Activated CD4-positive, alpha-beta memory T cell treated with anti-CD3 and anti-CD28 coated beads for 36 hours (primary cell): ENCODE measurements around the gene CPA5. TPM values are rescaled to one million over a fixed set of nuclear protein-coding genes. Genes with fewer than 3 reads are reported as not detected.
"Not testable (repeated sequence)": the region's sequence is repeated elsewhere in the genome, so short reads cannot be mapped to it uniquely, and the experiment has no call there.

ENCODE experiments used
- CTCF ChIA-PET: fragments of 350-600 bp; sonication (Branson Sonifier 250); formaldehyde crosslinking; loops from one replicate; lab custom pipeline; 2021; ENCODE audit warnings: antibody characterized with exemption, inconsistent platforms; lab: Charles Lee
- POLR2A ChIA-PET: fragments of 350-600 bp; sonication (Branson Sonifier 250); formaldehyde crosslinking; loops from one replicate; lab custom pipeline; 2021; ENCODE audit warnings: antibody characterized with exemption; lab: Charles Lee
- DNase-seq: peaks from one replicate; pipeline ENCODE4 v3.0.0-alpha.2; 2020
- H3K27ac Mint-ChIP-seq: one replicate; pipeline ENCODE4 v1.8.0; 2021; ENCODE audit warnings: mixed read lengths
- H3K27me3 Mint-ChIP-seq: one replicate; pipeline ENCODE4 v1.8.0; 2021; ENCODE audit warnings: mixed read lengths
- H3K36me3 Mint-ChIP-seq: one replicate; pipeline ENCODE4 v1.8.0; 2021; ENCODE audit warnings: mixed read lengths
- H3K4me1 Mint-ChIP-seq: one replicate; pipeline ENCODE4 v1.8.0; 2021; ENCODE audit warnings: low read depth, mixed read lengths
- H3K4me3 Mint-ChIP-seq: one replicate; pipeline ENCODE4 v1.8.0; 2021; ENCODE audit warnings: mild to moderate bottlenecking, mixed read lengths
- H3K9me3 Mint-ChIP-seq: one replicate; pipeline ENCODE4 v1.8.0; 2021; ENCODE audit warnings: mixed read lengths
- intact Hi-C: fragments of 100-400 bp; cut with micrococcal nuclease; formaldehyde crosslinking; loops from one replicate; pipeline ENCODE4 v1.15.1; 2023
- total RNA-seq, 2 experiments: library from RNA; stranded (reverse); gene quantifications; one replicate each; pipeline ENCODE4 v1.2.3, GENCODE V29; 2021

The CPA5 gene
- total RNA-seq, 2 experiments from 2014 or later = 0.15 TPM; not detected in 1

GRCh38 chr7:130374507-130374906, 29.9 kb downstream of the CPA5 start:
- no peak overlapping the region for H3K27ac Mint-ChIP-seq
- H3K27me3 Mint-ChIP-seq = no peaks in the 10 kb centered on the region
- peaks cover 4% of the 10 kb centered on the region for H3K36me3 Mint-ChIP-seq
- POLR2A ChIA-PET = no interaction called here
- intact Hi-C loops = no loop called here
- no peak for DNase-seq
- no peak overlapping the region for H3K4me3 Mint-ChIP-seq
- CTCF ChIA-PET = no interaction called here
- peaks cover 15% of the 10 kb centered on the region for H3K9me3 Mint-ChIP-seq
- H3K4me1 Mint-ChIP-seq = peaks cover under 1% of the 10 kb centered on the region

GRCh38 chr7:130376461-130376860, 31.8 kb downstream of the CPA5 start:
- DNase-seq, POLR2A ChIA-PET, intact Hi-C loops, CTCF ChIA-PET, H3K27ac Mint-ChIP-seq, H3K4me1 Mint-ChIP-seq, H3K4me3 Mint-ChIP-seq, H3K27me3 Mint-ChIP-seq, H3K36me3 Mint-ChIP-seq: not testable (repeated sequence)
- H3K9me3 Mint-ChIP-seq = peaks cover 15% of the 10 kb centered on the region

- H3K27ac Mint-ChIP-seq = no peak overlapping the region
- peaks cover 15% of the 10 kb centered on the region for H3K9me3 Mint-ChIP-seq
- CTCF ChIA-PET = no interaction called here
- DNase-seq = no peak
- H3K4me1 Mint-ChIP-seq = no peaks in the 10 kb centered on the region
- H3K4me3 Mint-ChIP-seq = no peak overlapping the region
- POLR2A ChIA-PET = no interaction called here
- peaks cover 4% of the 10 kb centered on the region for H3K36me3 Mint-ChIP-seq
- intact Hi-C loops = no loop called here
- no peaks in the 10 kb centered on the region for H3K27me3 Mint-ChIP-seq
Measured at GRCh38 chr7:130377178-130377577, 32.6 kb downstream of the CPA5 start.

- Mint-ChIP-seq H3K27me3 (no peaks in the 10 kb centered on the region), H3K4me1 (no peaks in the 10 kb centered on the region), H3K9me3 (peaks cover 15% of the 10 kb centered on the region), H3K27ac (no peak overlapping the region), H3K36me3 (peaks cover 4% of the 10 kb centered on the region), H3K4me3 (no peak overlapping the region)
- intact Hi-C loops = no loop called here
- no peak for DNase-seq
- CTCF ChIA-PET = no interaction called here
- POLR2A ChIA-PET = no interaction called here
Measured at GRCh38 chr7:130379019-130379418, 34.4 kb downstream of the CPA5 start.

- peaks cover 15% of the 10 kb centered on the region for H3K9me3 Mint-ChIP-seq
- intact Hi-C loops = no loop called here
- H3K4me1 Mint-ChIP-seq = no peaks in the 10 kb centered on the region
- CTCF ChIA-PET = no interaction called here
- no peaks in the 10 kb centered on the region for H3K27me3 Mint-ChIP-seq
- POLR2A ChIA-PET = no interaction called here
- no peak overlapping the region for H3K4me3 Mint-ChIP-seq
- H3K27ac Mint-ChIP-seq = no peak overlapping the region
- peaks cover 4% of the 10 kb centered on the region for H3K36me3 Mint-ChIP-seq
- DNase-seq = no peak
Measured at GRCh38 chr7:130379532-130379920, 34.9 kb downstream of the CPA5 start.

- Mint-ChIP-seq H3K27me3 (no peaks in the 10 kb centered on the region), H3K36me3 (peaks cover 4% of the 10 kb centered on the region), H3K4me3 (no peak within 1 kb of the TSS), H3K27ac (no peak within 1 kb of the TSS), H3K4me1 (no peaks in the 10 kb centered on the region), H3K9me3 (peaks cover 15% of the 10 kb centered on the region)
- intact Hi-C loops = no loop called here
- ChIA-PET POLR2A (no interaction called here), CTCF (interaction anchor here (1.5 kb wide), 1 partner anchor 12 kb away, joined by 3 read pairs; no protein-coding TSS in a partner anchor)
- DNase-seq = no peak
Measured at GRCh38 chr7:130379921-130380860, 35.6 kb downstream of the CPA5 start, which contains the start of gene CPA1. Gene CPA1 (plus strand): TSS chr7:130380494. CDS start chr7:130380521, 27 bp downstream.

GRCh38 chr7:130380861-130381455, 36.3 kb downstream of the CPA5 start:
- Mint-ChIP-seq H3K27me3 (no peaks in the 10 kb centered on the region), H3K27ac (no peak overlapping the region), H3K4me3 (no peak overlapping the region), H3K9me3 (peaks cover 12% of the 10 kb centered on the region), H3K36me3 (peaks cover 4% of the 10 kb centered on the region), H3K4me1 (no peaks in the 10 kb centered on the region)
- ChIA-PET POLR2A (no interaction called here), CTCF (interaction anchor here (1.5 kb wide), 1 partner anchor 11 kb away, joined by 3 read pairs; no protein-coding TSS in a partner anchor)
- no peak for DNase-seq
- intact Hi-C loops = no loop called here

GRCh38 chr7:130381468-130382312, 37.1 kb downstream of the CPA5 start:
- intact Hi-C loops = no loop called here
- Mint-ChIP-seq H3K4me3 (no peak overlapping the region), H3K4me1 (no peaks in the 10 kb centered on the region), H3K36me3 (no peaks in the 10 kb centered on the region), H3K27me3 (no peaks in the 10 kb centered on the region), H3K9me3 (peaks cover 5% of the 10 kb centered on the region), H3K27ac (no peak overlapping the region)
- POLR2A ChIA-PET = no interaction called here
- DNase-seq = no peak
- CTCF ChIA-PET = interaction anchor here (1.5 kb wide), 1 partner anchor 11 kb away, joined by 3 read pairs; no protein-coding TSS in a partner anchor

GRCh38 chr7:130383187-130383980, 38.8 kb downstream of the CPA5 start:
- Mint-ChIP-seq H3K27me3 (no peaks in the 10 kb centered on the region), H3K4me3 (no peak overlapping the region), H3K27ac (no peak overlapping the region), H3K36me3 (no peaks in the 10 kb centered on the region), H3K4me1 (no peaks in the 10 kb centered on the region), H3K9me3 (no peaks in the 10 kb centered on the region)
- ChIA-PET CTCF (no interaction called here), POLR2A (no interaction called here)
- DNase-seq = no peak
- intact Hi-C loops = no loop called here

- Mint-ChIP-seq H3K4me1 (no peaks in the 10 kb centered on the region), H3K27ac (no peak overlapping the region), H3K36me3 (no peaks in the 10 kb centered on the region), H3K27me3 (no peaks in the 10 kb centered on the region), H3K9me3 (no peaks in the 10 kb centered on the region), H3K4me3 (no peak overlapping the region)
- ChIA-PET POLR2A (interaction anchor here (0.6 kb wide), 1 partner anchor 8 kb away, joined by 3 read pairs; no protein-coding TSS in a partner anchor), CTCF (interaction anchor here (0.6 kb wide), 1 partner anchor 21 kb away, joined by 3 read pairs; no protein-coding TSS in a partner anchor)
- DNase-seq = no peak
- intact Hi-C loops = no loop called here
Measured at GRCh38 chr7:130384371-130384801, 39.8 kb downstream of the CPA5 start.
